KOPT-K1 (cell line): ENCODE measurements around the gene INTS11.
"Not testable (repeated sequence)": the region's sequence is repeated elsewhere in the genome, so short reads cannot be mapped to it uniquely, and the experiment has no call there.

Experiments used
- H3K27ac ChIP-seq: fragments of 200-600 bp; sonication (generic); 2 replicates; pipeline ENCODE4 v1.5.1; 2016; ENCODE audit warnings: antibody characterized with exemption, mild to moderate bottlenecking, low read depth, low read length; ENCODE audit not compliant: poor library complexity, severe bottlenecking
- H3K36me3 ChIP-seq: fragments of 200-600 bp; sonication (generic); 2 replicates; pipeline ENCODE4 v1.5.1; 2017; ENCODE audit warnings: antibody characterized with exemption, mild to moderate bottlenecking, low read length, moderate library complexity; ENCODE audit not compliant: insufficient read depth
- H3K9me3 ChIP-seq: fragments of 200-600 bp; sonication (generic); 2 replicates; pipeline ENCODE4 v1.5.1; 2017; ENCODE audit warnings: antibody characterized with exemption, low read length, mild to moderate bottlenecking; ENCODE audit not compliant: insufficient read depth, poor library complexity, severe bottlenecking

Gene INTS11

DNA sequence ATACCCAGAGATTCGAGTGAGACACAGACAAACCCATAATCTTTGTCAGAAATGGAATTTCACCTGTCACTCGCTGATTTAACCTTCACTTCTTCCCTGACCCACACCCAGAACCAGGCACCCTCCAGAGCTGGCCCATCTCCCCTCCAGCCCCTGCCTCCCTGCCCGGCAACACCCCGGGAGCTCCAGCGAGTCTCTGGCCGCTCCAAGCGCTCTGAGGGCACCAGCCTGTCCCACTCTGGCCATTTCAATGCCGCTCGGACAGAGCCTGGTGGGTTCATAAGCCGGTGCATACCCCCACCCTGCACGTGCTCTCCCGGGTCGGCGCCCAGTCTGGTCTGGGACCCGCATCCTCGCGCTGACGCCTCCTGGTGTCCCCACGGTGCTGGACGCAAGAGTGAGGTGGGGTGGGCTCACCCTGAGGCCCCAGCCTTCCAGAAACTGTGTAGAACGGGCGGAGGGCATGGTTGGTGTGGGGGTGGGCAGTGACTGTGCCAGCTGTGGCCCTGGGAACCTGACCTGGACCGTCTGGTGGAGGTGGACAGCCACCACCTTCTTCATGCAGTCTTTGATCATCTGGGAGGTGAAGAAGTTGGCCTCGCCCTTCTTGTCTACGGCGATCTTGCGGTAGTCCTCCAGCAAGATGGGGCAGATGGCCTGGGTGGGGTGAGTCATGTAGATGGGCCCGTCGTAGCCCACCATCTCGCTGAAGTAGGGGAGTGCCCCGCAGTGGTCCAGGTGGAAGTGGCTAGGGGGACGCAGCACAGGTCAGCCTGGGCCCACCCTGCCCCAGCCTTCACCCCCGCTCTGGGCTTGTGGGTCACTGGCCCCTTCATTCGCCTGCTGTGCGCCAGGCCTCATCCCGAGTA, 5.4 kb downstream of the INTS11 start:
- Histone ChIP-seq H3K9me3 (no peaks in the 10 kb centered on the region), H3K36me3 (peaks cover 73% of the 10 kb centered on the region), H3K27ac (no peak overlapping the region)

- Histone ChIP-seq H3K9me3 (no peaks in the 10 kb centered on the region), H3K36me3 (peaks cover 82% of the 10 kb centered on the region), H3K27ac (no peak overlapping the region)
These were observed 6.3 kb downstream of the INTS11 start for GRCh38 chr1:1318131-1318652.

GRCh38 chr1:1317420-1317819, 7.0 kb downstream of the INTS11 start:
- Histone ChIP-seq H3K36me3 (peaks cover 89% of the 10 kb centered on the region), H3K9me3 (no peaks in the 10 kb centered on the region), H3K27ac (no peak overlapping the region)

DNA sequence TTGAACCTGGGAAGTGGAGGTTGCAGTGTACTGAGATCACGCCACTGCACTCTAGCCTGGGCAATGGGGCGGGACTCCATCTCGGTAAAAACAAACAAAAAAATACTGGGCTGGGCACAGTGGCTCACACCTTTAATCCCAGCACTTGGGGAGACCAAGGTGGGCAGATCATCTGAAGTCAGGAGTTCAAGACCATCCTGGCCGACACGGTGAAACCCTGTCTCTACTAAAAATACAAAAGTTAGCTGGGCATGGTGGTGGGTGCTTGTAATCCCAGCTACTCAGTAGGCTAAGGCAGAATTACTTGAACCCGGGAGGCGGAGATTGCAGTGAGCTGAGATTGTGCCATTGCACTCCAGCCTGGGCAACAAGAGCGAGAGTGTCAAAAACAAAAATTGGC, 8.3 kb downstream of the INTS11 start:
- H3K9me3 ChIP-seq, H3K27ac ChIP-seq: not testable (repeated sequence)
- H3K36me3 ChIP-seq = peaks cover 92% of the 10 kb centered on the region

DNA sequence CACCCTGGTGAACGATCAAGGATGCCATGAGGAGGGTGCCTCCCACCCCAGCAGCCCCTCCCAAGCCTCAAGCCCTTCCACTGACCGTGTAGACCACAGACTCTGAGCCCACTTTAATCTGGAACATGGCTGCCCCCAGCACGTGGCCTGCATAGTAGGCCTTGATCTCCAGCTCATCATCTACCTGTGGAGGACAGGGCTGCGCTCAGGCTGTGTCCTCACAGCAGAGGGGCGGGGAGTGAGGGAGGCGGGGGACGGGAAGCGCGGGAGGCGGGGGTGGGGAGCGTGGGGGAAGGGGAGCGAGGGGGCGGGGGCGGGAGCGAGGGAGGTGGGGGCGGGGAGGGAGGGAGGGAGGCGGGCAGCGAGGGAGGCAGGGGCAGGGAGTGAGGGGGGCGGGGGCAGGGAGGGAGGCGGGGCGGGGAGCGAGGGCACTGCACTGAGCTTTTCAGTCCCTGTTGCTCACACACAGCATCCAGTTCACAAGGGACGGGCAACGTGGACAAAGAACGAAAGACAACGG, 9.0 kb downstream of the INTS11 start:
- Histone ChIP-seq H3K36me3 (peaks cover 92% of the 10 kb centered on the region), H3K27ac (no peak overlapping the region), H3K9me3 (no peaks in the 10 kb centered on the region)

- no peak overlapping the region for H3K27ac ChIP-seq
- peaks cover 92% of the 10 kb centered on the region for H3K36me3 ChIP-seq
These were observed 9.7 kb downstream of the INTS11 start for GRCh38 chr1:1314678-1315335.

DNA sequence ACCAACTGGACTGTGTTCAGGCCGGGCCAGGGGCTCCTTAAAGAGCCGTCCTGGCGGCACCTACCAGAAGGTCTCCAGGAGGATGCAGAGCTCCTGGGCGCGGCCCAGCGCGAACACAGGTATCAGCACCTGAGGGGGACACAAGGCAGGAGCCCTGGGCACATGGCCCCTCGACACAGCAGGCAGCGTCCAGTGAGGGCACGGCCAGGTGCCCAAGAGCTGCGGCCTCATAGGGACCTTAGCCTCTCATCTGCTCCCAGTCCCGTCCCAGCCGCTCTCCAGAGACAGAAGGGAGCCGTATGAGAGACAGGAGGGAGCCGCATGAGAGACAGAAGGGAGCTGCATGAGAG, 10.2 kb downstream of the INTS11 start:
- Histone ChIP-seq H3K36me3 (peaks cover 90% of the 10 kb centered on the region), H3K9me3 (no peaks in the 10 kb centered on the region), H3K27ac (no peak overlapping the region)

More at GRCh38 chr1:1314678-1315335, 9.7 kb downstream of the INTS11 start:
- no peaks in the 10 kb centered on the region for H3K9me3 ChIP-seq

GRCh38 chr1:1313500-1314236, 10.8 kb downstream of the INTS11 start:
- no peak overlapping the region for H3K27ac ChIP-seq
- H3K36me3 ChIP-seq = peaks cover 85% of the 10 kb centered on the region
- H3K9me3 ChIP-seq = no peaks in the 10 kb centered on the region

DNA sequence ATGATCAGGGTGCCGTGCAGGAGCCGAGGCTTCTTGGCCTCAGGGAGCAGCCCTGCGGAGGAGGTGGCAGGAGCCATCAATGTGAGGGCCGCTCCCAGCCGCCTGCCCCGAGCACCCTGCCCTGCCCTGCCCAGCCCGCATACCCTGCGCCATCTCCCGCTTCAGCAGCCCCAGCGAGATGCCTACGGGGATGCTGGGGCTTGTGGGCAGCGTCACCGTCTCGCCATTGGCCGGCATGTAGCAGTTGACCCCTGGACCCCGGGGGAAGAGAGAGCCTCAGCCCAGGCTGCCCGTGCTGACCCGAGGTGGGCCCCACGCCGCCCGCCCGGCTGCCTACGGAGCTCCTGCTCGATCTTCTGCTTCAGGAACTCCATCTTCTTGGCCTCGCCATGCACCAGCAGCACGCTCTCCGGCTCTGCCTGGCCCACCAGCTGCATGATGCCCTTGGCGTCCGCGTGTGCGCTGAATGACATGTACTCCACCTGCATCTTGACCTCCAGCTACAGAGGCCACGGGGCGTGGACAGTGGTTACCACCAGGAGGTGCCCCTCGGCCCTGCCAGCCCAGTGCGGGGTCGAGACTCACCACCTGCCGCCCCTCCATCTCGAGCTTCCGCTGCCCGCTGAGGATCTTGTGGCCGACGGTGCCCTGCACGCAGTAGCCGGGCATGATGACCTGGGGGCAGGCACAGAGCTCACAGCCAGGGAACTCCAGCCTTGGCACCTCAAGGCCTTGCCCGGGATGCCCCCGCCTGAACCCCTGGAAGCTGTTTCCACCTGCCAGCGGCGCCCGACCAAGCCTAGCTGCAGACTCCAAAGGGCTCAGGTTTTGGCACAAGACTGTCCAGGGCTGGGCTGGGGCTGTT, 11.8 kb downstream of the INTS11 start:
- Histone ChIP-seq H3K36me3 (peaks cover 75% of the 10 kb centered on the region), H3K27ac (no peak overlapping the region), H3K9me3 (no peaks in the 10 kb centered on the region)

DNA sequence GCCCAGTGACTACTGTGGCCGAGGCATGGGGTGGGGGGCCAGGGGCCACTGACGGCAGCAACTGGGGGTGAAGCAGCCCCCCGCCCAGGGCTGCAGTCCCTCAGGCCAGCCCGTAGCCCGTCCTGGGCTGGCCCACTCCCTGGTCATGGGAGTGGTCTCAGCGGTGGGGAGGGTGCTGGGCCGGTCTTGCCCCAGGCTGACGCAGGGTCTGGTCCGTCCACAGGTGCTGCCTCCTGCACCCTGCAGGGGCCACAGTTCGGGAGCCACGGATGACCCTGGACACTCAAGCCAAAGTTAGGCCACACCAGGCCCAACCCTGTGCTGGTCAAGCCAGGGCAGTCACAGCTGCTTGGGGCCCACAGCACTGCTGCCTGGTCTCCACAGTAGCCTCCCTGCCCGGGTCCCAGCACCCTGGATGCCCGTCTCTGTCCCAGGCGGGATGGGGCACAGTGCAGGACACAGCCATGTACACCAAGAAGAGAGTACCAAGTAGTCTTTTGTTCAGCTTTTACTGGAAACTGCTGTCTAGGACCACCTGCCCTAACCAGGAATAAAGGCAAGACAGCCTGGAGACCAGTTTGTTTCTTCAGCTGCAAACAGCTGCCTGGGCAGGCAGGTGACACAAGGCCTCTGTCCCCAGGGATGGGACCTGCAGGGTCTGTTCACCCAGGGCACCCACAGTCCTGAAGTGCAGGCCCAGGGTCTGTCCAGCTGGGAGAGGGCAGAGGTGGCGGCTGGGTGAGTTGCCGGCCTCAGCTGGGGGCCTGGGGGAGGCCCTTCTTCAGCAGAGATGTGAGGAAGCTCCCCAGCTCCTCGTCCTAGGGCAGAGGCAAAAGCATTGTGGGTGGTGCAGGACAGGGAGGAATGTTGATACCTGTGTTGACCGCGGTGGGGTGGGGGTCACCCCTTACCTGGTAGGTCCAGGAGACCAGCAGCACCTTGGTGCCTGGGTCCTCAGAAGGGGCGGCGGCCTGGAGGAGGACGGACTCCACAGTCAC, 13.1 kb downstream of the INTS11 start:
- Histone ChIP-seq H3K36me3 (peaks cover 65% of the 10 kb centered on the region), H3K27ac (no peak overlapping the region), H3K9me3 (no peaks in the 10 kb centered on the region)

GRCh38 chr1:1310476-1311053, 13.9 kb downstream of the INTS11 start:
- no peak overlapping the region for H3K27ac ChIP-seq
- peaks cover 59% of the 10 kb centered on the region for H3K36me3 ChIP-seq
- no peaks in the 10 kb centered on the region for H3K9me3 ChIP-seq

DNA sequence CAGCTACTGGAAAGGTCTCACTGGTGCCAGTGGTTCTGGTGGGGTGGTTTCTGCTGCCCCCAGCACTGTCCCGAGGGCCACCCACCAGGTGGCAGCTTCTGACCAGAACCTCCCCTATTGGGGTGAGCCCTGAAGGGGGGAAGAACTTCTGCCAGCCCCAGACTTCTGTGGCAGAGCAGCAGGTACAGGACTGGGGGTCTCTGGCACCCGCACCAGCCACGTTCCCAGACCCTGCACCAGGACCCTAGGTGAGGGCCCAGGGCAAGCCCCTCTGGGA, 14.4 kb downstream of the INTS11 start:
- no peak overlapping the region for H3K27ac ChIP-seq
- no peaks in the 10 kb centered on the region for H3K9me3 ChIP-seq
- peaks cover 55% of the 10 kb centered on the region for H3K36me3 ChIP-seq
